ENCODE results near the gene RAB15.

The RAB15 gene

DNA sequence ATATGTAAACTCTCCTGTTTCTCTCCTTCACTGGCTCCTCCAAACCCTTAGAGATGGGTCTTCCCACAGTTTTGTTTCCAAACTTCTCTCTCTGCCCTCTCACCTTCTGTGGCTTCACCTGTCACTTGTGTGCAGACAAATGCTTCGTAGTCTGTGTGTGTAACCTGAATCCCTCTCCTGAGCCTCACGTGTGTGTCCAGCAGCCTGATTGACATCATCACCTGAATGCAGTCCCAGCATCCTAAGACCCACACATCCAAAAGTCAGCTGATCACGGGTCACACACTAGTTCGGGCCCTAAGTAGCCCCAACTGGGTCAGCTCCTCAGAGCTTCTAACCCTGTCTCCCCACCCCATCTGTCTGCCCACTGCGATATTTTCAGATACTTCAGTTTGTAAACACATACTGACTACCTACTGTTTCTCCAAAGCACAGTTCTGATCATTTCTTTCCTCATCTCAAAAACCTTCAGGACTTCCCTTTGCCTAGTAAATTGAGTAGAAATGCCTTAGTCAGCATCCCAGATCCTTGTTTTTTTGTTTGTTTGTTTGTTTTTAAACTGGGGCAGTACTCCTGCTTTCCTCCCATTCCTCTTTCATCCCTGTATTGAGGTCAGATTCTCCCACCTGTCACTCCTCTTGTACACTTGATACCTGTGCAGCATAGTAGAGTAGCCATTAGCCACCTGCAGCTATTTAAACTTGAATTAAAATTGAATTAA is 38.2 kb upstream of the RAB15 start:
- TF ChIP-seq, protein P1, sequence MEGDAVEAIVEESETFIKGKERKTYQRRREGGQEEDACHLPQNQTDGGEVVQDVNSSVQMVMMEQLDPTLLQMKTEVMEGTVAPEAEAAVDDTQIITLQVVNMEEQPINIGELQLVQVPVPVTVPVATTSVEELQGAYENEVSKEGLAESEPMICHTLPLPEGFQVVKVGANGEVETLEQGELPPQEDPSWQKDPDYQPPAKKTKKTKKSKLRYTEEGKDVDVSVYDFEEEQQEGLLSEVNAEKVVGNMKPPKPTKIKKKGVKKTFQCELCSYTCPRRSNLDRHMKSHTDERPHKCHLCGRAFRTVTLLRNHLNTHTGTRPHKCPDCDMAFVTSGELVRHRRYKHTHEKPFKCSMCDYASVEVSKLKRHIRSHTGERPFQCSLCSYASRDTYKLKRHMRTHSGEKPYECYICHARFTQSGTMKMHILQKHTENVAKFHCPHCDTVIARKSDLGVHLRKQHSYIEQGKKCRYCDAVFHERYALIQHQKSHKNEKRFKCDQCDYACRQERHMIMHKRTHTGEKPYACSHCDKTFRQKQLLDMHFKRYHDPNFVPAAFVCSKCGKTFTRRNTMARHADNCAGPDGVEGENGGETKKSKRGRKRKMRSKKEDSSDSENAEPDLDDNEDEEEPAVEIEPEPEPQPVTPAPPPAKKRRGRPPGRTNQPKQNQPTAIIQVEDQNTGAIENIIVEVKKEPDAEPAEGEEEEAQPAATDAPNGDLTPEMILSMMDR (IDR thresholded peaks at IDR 0.05; ENCODE audit: low read depth, low read length) = no peak
- DNase-seq (ENCODE audit: extremely low read depth, low read depth) = no peak

DNA sequence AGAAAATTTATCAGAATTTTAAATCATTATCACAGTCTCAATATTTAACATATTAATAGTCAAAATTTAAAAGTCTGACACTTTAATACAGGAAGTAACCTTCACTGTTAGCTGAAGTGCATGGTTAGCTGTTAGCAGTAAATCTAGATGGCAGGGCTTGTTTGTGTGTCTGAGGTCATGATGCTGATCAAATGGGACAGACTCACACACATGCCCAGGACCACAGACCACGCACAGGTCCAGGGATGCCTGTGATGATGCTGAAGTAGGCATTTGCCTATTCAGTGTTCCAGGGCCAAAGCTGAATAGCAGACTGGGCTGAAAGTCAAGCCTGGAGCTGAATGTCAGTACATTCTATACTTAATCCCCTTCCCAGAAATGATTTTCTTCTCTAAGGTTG is 35.1 kb upstream of the RAB15 start:
- DNase-seq (ENCODE audit: extremely low read depth, low read depth) = no peak
- TF ChIP-seq, protein P1 (IDR thresholded peaks at IDR 0.05; ENCODE audit: low read depth, low read length) = no peak

DNA sequence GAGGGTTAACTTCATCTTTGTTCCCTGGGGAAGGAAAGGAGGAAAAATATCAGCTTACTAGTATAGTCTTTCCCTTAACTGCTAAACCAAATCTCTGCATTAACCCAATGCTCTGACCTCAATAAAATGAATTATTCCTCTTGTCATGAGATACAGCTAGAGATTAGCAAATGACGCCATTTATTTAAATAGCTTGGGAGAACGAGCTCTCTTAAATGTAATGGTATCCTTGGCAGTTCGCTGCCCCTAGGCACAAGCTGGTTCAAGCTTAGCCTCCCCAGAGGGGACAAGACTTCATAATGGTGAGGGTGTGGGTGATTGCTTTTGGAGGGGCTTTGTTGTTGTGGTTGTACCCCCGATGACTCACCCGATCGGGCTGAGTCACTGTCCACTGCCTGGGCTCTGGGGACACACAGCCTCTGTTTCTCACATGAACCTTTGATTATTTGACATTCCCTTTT is 34.2 kb upstream of the RAB15 start:
- TF ChIP-seq, protein P1 (IDR thresholded peaks at IDR 0.05; ENCODE audit: low read depth, low read length) = no peak
- no peak for DNase-seq (ENCODE audit: extremely low read depth, low read depth)

DNA sequence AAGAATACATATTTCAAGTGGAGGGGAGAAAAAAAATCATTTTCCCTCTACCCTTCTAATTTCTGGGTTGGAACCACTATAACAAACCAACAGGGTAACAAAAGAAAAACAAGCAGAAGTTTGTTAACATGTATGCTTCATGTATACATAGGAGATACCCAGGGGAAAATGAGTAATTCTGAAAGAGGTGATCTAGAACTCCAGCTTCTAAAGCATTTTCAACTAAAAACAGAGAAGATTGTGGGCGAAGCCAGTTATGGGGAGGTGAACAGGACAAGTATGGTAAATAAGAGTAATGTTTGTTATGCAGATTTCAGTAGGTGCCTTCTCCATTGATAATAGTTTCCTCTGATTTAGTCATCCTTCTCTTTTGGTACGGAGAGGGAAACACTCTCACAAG is 31.3 kb upstream of the RAB15 start:
- DNase-seq (ENCODE audit: extremely low read depth, low read depth) = no peak
- TF ChIP-seq, protein P1 (IDR thresholded peaks at IDR 0.05; ENCODE audit: low read depth, low read length) = no peak

DNA sequence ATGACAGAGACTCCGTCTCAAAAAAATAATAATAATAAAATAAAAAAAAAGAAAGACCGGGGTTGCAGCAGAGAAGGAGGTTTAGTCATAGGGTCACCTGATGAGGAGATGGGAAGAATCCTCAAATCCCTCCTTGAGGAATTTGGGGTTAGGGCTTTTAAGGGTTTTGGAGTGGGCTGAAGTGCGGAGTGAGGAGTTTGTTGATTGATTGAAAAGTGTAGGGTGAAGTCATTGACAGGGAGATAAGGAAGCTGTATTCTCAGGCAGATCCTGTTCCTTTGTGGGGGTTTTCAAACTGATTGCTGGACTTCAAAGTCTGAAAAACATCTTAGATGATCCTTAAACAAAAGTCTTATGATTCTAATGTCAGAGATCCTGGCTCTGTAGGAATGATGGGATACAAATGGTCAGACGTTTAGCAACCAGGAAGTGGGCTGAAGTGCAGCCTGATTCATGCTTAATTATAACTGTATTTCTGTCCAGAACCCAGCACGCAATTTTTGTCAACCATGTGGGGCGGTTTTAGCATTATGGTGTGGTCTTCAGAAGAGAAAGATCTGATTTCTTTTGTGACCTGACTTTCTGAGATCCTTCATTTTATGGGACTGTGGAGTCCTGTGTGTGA is 30.6 kb upstream of the RAB15 start:
- DNase-seq (ENCODE audit: extremely low read depth, low read depth) = peak; percentile 28
- TF ChIP-seq, protein P1 (IDR thresholded peaks at IDR 0.05; ENCODE audit: low read depth, low read length) = no peak

DNA sequence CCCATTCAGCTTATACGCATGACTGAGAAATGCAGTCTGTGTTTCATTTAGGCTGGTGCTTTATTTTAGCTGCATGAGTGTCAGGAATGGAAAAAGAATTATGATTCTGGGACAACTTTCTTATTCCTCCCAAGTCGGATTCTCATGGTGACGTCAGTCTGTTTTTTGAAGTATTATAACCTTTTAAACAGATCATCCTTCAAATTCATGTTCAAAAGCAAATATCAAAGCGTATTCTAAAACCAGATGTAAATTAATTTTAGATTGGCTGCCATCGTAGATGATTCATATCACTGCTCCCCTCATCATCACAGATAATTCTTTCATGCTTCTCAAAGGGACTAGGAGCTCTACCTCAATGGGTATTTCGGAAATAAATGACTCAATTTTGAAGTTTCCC is 29.6 kb upstream of the RAB15 start:
- TF ChIP-seq, protein P1 (IDR thresholded peaks at IDR 0.05; ENCODE audit: low read depth, low read length) = no peak
- DNase-seq (ENCODE audit: extremely low read depth, low read depth) = no peak

DNA sequence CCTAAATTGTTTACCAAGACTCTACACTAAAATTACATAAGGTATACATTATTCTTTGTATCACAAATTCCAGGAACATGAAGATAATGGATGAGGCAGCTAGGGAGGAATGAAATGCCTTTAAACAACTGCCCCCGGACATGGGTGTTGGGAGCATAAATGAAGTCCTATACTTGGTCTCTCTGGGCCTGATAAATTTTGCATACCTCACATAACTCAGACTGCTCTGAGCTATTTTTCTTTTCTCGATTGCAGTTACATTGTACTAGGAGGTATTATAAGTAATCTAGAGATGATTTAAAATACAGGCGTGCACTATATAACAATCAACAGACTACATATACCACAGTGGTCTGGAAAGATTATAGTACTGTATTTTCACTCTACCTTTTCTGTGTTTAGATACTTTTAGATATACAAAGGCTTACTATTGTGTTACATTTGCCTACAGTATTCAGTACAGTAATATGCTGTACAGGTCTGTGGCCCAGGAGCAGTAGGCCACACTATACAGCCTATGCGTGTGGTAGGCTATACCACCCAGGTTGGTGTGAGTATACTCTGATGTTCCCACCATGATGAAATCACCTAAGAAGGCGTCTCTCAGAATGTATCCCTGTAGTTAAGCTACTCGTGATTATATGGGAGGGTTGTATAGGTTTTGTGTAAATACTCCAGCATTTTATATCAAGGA is 28.9 kb upstream of the RAB15 start:
- DNase-seq (ENCODE audit: extremely low read depth, low read depth) = no peak
- TF ChIP-seq, protein P1 (IDR thresholded peaks at IDR 0.05; ENCODE audit: low read depth, low read length) = no peak
